NCI-H2107 treated with DMSO at 0.1 percent for 48 hours (cell line): Measurements from ENCODE around the gene WNT7B.

Source experiments
- DNase-seq: peaks from one replicate; lab custom pipeline; 2025; ENCODE audit not compliant: unreplicated experiment; lab: John Stamatoyannopoulos, UW

WNT7B gene

GRCh38 chr22:45977003-45977411 is at the start of gene WNT7B:
WNT7B (minus strand) TSS chr22:45977162; CDS start chr22:45976754, 408 bp downstream.
- DNase-seq, result no peak

DNA sequence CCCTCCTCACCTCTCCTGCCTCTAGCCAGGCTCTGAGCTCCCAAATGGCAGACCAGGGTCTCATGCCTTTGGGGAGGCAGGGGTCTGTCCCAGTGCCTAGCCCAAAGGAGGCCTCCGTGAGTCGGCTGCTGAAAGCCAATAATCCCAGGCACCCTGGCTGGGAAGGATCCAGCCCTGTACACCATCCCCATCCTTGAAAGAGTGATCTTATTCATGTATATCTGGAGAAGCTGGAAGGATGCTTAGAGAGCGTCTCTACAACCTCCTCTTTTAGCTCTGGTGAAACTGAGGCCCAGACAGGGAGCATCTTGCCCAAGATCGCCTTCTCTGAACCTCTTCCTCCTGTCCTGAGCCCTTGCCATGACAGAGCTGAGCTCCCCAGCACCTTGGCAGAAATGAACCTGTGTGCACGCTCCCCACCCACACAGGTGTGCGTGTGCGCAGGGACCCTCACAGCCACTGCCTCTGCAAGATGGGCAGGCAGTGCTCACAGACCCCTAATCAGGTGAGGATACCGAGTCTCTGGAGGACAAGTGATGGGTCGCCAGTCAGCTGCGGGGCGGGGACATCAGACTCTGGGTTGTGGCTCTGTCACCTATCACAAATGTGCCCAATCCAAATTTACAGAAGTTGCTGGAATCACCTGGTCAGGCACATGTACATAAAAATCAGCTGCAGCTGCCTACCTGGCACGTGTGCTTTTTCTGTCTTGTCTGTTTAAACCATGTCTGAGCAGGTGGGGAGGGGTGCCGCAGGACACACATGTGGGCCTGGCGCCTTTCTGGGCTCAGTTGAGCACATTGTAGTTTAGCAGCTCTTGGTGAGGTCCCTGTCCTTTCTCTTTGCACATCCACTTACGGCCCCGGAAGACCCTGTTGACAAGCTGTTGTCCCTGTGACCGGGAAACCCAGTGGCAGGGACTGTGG is 49.3 kb upstream of the WNT7B start:
- DNase-seq, result no peak

DNA sequence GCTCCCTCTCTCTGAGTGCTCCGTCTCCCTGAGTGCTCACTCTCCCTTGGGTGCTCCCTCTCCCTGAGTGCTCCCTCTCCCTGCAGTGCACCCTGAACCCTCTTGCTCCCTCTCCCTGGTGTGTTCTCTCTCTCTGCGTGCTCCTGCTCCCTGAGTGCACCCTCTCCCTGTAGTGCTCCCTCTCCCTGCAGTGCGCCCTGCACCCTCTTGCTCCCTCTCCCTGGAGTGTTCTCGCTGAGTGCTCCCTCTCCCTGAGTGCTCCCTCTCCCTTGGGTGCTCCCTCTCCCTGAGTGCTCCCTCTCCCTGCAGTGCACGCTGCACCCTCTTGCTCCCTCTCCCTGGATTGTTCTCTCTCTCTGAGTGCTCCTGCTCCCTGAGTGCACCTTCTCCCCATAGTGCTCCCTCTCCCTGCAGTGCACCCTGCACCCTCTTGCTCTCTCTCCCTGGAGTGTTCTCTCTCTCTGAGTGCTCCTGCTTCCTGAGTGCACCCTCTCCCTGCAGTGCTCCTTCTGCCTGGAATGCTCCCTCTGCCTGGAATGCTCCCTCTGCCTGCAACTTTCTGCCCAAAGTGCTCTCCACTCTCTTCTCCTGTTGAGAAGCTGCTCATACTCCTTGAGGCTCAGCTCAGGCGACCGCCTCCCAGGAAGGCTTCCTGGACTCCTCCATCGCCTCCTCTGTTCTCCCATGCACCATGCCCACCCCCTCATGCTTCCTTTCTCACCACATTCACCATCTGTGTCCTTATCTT is 48.4 kb upstream of the WNT7B start:
- DNase-seq, result no peak

GRCh38 chr22:46024136-46024840 is 47.3 kb upstream of the WNT7B start:
- no peak for DNase-seq

GRCh38 chr22:46023558-46023981 is 46.6 kb upstream of the WNT7B start:
- DNase-seq, result no peak

DNA sequence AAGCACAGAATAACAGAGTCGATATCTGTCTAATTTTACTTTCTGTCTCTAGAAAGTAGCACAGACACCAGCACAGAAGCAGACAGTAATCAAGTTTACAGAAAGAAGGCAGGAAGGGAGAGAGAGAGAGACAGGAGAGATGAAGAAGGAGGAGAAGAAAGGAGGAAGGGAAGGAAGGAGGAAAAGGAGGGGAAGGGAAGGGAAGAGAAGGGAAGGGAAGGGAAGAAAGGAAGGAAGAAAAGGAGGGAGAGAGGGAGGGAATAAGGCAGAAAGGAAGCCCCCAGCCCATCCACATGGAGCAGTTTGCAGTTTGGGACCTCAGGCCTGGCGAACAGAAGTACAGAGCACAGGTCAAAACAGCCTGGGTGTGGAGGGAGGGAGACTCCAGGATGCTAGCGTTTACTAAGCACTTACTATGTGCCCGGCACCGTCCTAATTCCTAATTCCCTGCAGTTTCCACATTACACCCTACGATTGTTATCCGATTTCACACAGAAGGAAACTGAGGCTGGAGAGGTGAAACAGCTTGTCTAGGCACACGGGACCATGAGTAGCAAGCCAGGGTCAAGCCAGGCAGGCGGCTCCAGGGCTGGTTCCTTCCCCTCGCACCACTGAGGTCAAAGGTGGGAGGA is 46.0 kb upstream of the WNT7B start:
- no peak for DNase-seq

GRCh38 chr22:46021577-46021976 is 44.6 kb upstream of the WNT7B start:
- no peak for DNase-seq

DNA sequence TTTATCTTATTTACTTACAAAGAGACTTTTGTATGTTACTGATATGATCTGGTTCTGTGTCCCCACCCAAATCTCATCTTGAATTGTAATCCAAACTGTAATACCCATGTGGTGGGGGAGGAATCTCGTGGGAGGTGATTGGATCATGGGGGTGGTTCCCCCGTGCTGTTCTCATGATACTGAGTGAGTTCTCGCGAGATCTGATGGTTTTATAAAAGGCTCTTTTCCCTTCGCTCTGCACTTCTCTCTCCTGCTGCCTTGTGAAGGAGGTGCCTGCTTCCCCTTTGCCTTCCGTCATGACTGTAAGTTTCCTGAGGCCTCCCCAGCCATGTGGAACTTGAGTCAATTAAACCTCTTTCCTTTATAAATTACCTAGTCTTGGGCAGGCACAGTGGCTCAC is 42.4 kb upstream of the WNT7B start:
- no peak for DNase-seq

- no peak for DNase-seq
Observed at GRCh38 chr22:46018859-46019258, 41.9 kb upstream of the WNT7B start.

- DNase-seq, result no peak
Observed at GRCh38 chr22:46017166-46017565, 40.2 kb upstream of the WNT7B start.

DNA sequence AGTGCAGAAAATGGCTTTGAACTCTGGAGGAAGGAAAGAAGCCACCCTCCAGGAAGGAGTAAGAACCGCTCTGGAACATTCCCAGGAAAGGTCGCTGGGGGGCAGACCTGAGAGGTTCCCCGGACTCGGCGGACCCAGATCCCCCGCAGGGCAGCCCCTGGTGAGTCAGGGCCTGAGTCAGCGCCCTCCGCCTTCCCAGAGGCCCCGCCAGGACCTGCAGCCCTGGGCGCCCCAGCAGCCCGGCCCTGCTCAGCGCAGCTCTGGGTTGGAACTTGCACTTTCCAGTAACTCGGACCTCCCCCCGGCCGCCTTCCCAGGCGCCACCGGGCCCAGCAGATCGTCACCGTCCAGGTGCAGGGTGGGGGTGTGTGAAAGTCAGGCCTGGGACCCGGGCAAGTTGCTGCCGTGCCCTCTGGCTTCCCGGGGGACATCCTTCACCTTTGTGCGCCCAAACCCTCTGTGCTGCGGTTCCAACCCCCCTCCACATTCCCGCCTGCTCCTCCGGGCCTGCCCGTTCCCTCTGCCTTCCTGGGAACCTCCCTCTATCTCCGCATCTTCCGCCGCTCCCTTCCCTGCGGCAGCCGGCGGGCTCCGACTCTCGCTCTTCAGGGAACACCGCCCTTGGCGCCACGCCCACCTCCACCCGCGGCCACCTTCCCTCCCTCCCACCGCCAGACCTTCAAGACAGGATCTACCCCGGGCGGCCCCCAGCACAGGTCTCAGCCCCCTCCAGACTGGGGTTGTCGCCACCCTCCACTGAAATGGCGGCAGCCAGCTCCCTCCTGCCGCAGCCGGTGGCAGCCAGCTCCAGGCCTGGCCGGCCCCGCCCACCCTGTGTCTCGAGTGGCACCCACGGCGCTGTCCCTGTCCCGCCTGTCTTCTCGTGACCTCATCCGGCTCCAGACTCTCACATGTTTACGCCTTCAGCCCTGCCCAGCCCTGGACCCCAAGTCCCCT is 36.8 kb upstream of the WNT7B start:
- DNase-seq, result peak; percentile 48

DNA sequence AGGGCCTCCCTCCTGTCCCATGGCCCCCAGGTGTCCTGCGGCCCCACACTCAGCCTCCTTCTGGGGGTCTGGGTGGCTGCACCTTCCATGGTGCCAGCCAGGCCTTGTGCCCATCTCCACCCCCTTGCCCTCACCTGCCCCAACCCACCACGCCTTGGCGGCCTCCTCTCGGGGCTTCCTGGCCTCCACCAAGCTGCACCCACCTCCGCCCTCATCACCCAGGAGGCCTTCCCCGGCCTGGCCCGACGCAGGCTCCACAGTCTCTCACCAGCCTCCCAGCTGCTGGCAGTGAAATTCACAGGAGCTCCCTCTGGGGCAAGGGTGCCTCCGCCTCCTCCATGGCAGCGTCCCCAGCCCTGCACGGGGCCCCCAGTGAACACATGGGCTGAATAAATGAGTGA is 35.9 kb upstream of the WNT7B start:
- DNase-seq, result no peak

DNA sequence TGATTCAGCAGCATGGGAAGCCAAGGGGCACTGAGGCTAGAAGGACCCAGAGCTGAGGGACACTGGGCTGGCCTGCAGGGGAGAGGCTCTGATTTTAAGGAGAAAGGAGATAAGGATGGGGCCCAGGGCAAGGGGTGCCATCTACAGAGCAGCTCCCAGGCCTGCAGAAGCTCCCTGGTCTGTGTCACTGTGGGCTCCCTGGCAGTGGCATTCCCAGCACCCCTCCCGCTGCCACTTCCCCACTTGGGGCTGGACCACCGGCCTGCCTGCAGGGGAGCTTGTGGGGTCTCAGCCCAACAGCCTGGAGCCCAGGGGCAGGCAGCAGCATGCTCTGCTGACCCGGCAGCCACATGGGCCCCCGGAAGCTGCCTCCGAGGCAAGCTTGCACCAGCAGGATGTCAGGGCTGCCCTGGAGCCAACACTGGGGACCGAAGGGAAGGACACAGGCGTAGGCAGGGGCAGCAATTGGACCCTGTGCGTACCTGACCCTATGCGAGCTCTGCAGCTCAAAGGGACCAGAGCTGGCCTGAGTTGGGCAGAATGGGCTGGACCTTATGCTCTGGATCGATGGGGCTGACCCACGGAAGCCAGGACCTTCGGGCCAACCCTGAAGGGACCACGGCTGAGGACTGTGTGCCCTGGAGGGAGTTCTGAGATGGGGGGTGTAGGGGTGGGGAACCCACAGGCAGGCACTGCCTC is 35.4 kb upstream of the WNT7B start:
- no peak for DNase-seq

DNA sequence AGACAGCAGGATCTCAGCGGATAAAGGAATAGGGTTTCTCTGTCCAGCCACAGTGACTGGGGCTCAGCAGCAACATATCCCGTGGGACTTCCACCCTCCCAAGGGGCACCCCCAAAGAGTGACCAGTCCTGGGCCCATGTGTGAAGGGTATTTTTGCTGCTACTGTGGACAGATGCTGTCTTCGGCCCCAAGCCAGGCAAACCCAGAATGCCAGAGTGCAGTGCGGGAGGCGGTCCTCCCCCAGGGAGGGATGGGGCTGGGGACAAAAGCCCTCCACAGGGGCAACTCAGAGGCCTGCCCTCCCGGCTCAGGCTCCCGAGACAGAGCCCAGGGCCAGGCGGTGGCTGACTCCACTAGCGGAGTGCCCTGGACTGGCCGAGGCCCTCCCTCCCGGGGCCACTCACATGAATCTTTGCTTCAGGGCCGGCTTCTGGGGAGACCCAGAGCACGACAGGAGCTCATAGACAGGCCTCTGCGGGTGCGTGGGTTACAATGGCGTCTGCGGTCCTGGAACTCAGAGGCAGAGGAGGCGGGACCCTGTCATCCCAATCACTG is 34.7 kb upstream of the WNT7B start:
- no peak for DNase-seq

DNA sequence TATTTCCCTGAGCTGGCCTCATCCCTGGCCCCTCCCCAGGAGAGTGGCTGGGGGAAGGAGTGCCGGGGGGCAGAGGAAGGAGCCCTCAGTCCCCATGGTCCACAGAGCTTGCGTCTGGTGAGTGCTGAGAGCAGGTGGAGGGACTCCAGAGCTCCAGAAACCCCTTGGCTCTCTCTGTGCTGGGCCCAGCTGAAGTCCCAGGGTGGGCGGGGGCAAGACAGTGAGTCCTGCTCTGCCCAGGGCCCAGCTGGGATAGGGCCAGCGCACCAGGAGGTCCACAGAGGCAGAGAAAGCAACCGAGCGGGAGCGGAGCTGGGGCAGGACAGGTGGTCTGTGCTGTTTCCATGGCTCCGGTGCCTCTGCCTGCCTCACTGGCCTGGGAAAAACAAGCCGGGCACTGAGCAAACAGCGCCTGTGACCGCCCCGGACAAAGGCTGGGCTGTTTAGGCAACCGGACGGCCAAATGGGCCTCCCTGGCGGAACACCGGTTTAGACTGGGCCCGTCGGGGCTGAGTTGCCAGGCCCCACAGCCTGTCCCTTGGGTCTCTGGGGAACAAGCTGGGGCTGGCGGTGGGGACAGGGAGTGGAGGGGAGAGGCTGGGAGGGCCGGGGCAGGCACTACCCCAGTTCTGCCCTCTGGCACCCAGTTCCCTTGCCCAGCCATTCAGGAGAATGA is 34.1 kb upstream of the WNT7B start:
- DNase-seq, result no peak

- DNase-seq, result no peak
Observed at GRCh38 chr22:46010207-46010867, 33.4 kb upstream of the WNT7B start.

DNA sequence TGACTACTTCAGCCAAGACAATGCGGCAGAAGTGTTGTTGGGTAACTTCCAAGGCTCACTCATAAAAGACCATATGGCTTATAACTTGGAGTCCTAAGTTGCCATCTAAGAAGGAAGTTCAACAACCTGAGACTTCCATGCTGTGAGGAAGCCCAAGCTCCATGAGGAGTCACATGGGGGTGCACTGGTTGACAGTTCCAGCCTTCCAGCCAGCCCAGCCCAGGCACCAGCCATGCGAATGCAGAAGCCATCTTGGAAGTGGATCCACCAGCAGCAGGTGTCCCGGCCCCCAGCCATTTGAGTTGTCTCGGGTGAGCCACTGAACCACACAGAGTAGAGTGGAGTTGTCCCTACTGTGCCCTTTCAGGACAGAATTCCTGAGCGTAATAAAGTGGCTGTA is 32.8 kb upstream of the WNT7B start:
- DNase-seq, result no peak
